GM23338 (cell line): ENCODE results near the gene DOP1B. TPM values are rescaled to one million over a fixed set of nuclear protein-coding genes. Genes with fewer than 3 reads are reported as not detected.

Experiments
- ATAC-seq: fragments of 200-7000 bp; cut with Tn5 transposase; 3 replicates; pipeline ENCODE4 v1.9.1; 2020
- DNase-seq: peaks from one replicate; pipeline ENCODE4 v3.0.0-alpha.2; 2015; ENCODE audit warnings: low spot score
- H2AFZ ChIP-seq: fragments of 200-600 bp; sonication (generic); 2 replicates; pipeline ENCODE4 v1.8.0; 2016; ENCODE audit warnings: antibody characterized with exemption, mild to moderate bottlenecking, moderate library complexity
- H3F3A ChIP-seq: fragments of 200-600 bp; sonication (generic); replicated peaks from 2 replicates; pipeline ENCODE4 v1.8.0; 2017; ENCODE audit warnings: antibody characterized with exemption, mixed run types, low read depth
- H3K27ac ChIP-seq: fragments of 200-600 bp; sonication (generic); 2 replicates; pipeline ENCODE4 v1.6.1; 2016; ENCODE audit warnings: low read depth
- H3K27me3 ChIP-seq: fragments of 200-600 bp; sonication (generic); 2 replicates; pipeline ENCODE4 v1.8.0; 2016; ENCODE audit warnings: mild to moderate bottlenecking, mixed run types, moderate library complexity; ENCODE audit not compliant: insufficient read depth
- H3K36me3 ChIP-seq: fragments of 200-600 bp; sonication (generic); 2 replicates; pipeline ENCODE4 v1.8.0; 2016; ENCODE audit warnings: mild to moderate bottlenecking; ENCODE audit not compliant: insufficient read depth
- H3K4me1 ChIP-seq: fragments of 200-600 bp; sonication (generic); 2 replicates; pipeline ENCODE4 v1.8.0; 2016; ENCODE audit warnings: mild to moderate bottlenecking, moderate library complexity; ENCODE audit not compliant: insufficient read depth
- H3K4me2 ChIP-seq: fragments of 200-600 bp; sonication (generic); 2 replicates; pipeline ENCODE4 v1.7.1; 2017; ENCODE audit warnings: mixed run types
- H3K4me3 ChIP-seq: fragments of 200-600 bp; sonication (generic); 2 replicates; pipeline ENCODE4 v1.6.1; 2016; ENCODE audit warnings: mixed run types
- H3K79me2 ChIP-seq: fragments of 200-600 bp; sonication (generic); replicated peaks from 2 replicates; pipeline ENCODE4 v1.8.0; 2017; ENCODE audit warnings: mild to moderate bottlenecking; ENCODE audit not compliant: insufficient read depth
- H3K9me2 ChIP-seq: fragments of 200-600 bp; sonication (generic); 2 replicates; pipeline ENCODE4 v1.8.0; 2017; ENCODE audit not compliant: insufficient read depth
- H4K20me1 ChIP-seq: fragments of 200-600 bp; sonication (generic); replicated peaks from 2 replicates; pipeline ENCODE4 v1.8.0; 2017; ENCODE audit warnings: mild to moderate bottlenecking; ENCODE audit not compliant: insufficient read depth
- H3K27ac Mint-ChIP-seq: 2 replicates; pipeline ENCODE4 v1.8.0; 2020; ENCODE audit warnings: inconsistent platforms, mild to moderate bottlenecking, moderate library complexity, mixed read lengths
- H3K27me3 Mint-ChIP-seq: 3 replicates; pipeline ENCODE4 v1.8.0; 2022; ENCODE audit warnings: low read depth, mild to moderate bottlenecking, moderate library complexity, mixed read lengths, inconsistent platforms; ENCODE audit not compliant: insufficient read depth, poor library complexity
- H3K36me3 Mint-ChIP-seq: 3 replicates; pipeline ENCODE4 v1.8.0; 2021; ENCODE audit warnings: low read depth, mild to moderate bottlenecking, inconsistent platforms, moderate library complexity, mixed read lengths
- H3K4me1 Mint-ChIP-seq: 3 replicates; pipeline ENCODE4 v1.8.0; 2020; ENCODE audit warnings: mild to moderate bottlenecking, inconsistent platforms, mixed read lengths
- H3K4me3 Mint-ChIP-seq: 3 replicates; pipeline ENCODE4 v1.8.0; 2021; ENCODE audit warnings: moderate library complexity, mild to moderate bottlenecking, inconsistent platforms, mixed read lengths
- H3K9me3 Mint-ChIP-seq: 3 replicates; pipeline ENCODE4 v1.8.0; 2020; ENCODE audit warnings: moderate library complexity, mild to moderate bottlenecking, inconsistent platforms, mixed read lengths
- CREB1 ChIP-seq: fragments of 250-450 bp; sonication (Bioruptor Pico); IDR thresholded peaks from 2 replicates; pipeline ENCODE4 v1.5.0; 2020; ENCODE audit warnings: low read depth, mild to moderate bottlenecking, moderate library complexity
- CTCF ChIP-seq, 2 experiments: fragments of 200-600 bp in 1 of 2; sonication (generic) in 1 of 2; conservative IDR thresholded peaks; 2 replicates each; pipeline versions ENCODE4 v1.5.1 to v1.6.1; 2016 to 2017; ENCODE audit warnings: antibody characterized with exemption in 2 of 2, low read depth in 2 of 2, mild to moderate bottlenecking in 2 of 2, moderate library complexity in 1 of 2
- ETS1 ChIP-seq: IDR thresholded peaks from 2 replicates; pipeline ENCODE4 v1.6.1; 2016; ENCODE audit warnings: antibody characterized with exemption
- EZH2 ChIP-seq: fragments of 200-600 bp; sonication (generic); IDR thresholded peaks from one replicate; pipeline ENCODE4 v1.8.0; 2017; ENCODE audit warnings: antibody characterized with exemption, mild to moderate bottlenecking, low read depth; ENCODE audit not compliant: unreplicated experiment
- EZH2phosphoT487 ChIP-seq: fragments of 200-600 bp; sonication (generic); IDR thresholded peaks from one replicate; pipeline ENCODE4 v1.8.1; 2018; ENCODE audit warnings: antibody characterized with exemption; ENCODE audit not compliant: unreplicated experiment
- JUNB ChIP-seq: IDR thresholded peaks from one replicate; pipeline ENCODE4 v1.6.1; 2016; ENCODE audit warnings: antibody characterized with exemption; ENCODE audit not compliant: unreplicated experiment
- NANOG ChIP-seq: IDR thresholded peaks from 2 replicates; pipeline ENCODE4 v1.6.1; 2016; ENCODE audit warnings: antibody characterized with exemption, borderline replicate concordance
- POLR2AphosphoS5 ChIP-seq: IDR thresholded peaks from 2 replicates; pipeline ENCODE4 v1.6.1; 2016; ENCODE audit warnings: antibody characterized with exemption, low read depth
- STAT1 ChIP-seq: IDR thresholded peaks from one replicate; pipeline ENCODE4 v1.6.1; 2016; ENCODE audit warnings: antibody characterized with exemption; ENCODE audit not compliant: unreplicated experiment
- ZNF331 ChIP-seq: fragments of 250-450 bp; sonication (Bioruptor Pico); IDR thresholded peaks from 2 replicates; pipeline ENCODE4 v1.5.0; 2020; ENCODE audit warnings: low read depth, mild to moderate bottlenecking, moderate library complexity
- polyA plus RNA-seq: library from polyadenylated mRNA; unstranded; fragments of >200 nt; fragmentation: Nextera tagmentation; extraction: Ambion mirVana; gene quantifications from 2 replicates; pipeline ENCODE4 v1.2.1, GENCODE V29; 2016
- total RNA-seq: library from RNA; depleted of rRNA; stranded (reverse); fragments of >200 nt; shearing (Covaris generic); gene quantifications from 2 replicates; pipeline ENCODE4 v1.2.3, GENCODE V29; 2014
- TF ChIP-seq, protein P1 (sequence below): IDR thresholded peaks from one replicate; pipeline ENCODE4 v1.6.1; 2018; ENCODE audit warnings: antibody characterized with exemption; ENCODE audit not compliant: unreplicated experiment
- TF ChIP-seq, protein P2 (sequence below): fragments of 250-450 bp; sonication (Bioruptor Pico); IDR thresholded peaks from 2 replicates; pipeline ENCODE4 v1.5.0; 2020; ENCODE audit warnings: mild to moderate bottlenecking, moderate library complexity

Gene DOP1B
- total and polyA plus RNA-seq, 2 experiments from 2014 or later: 4.9 to 18.0 TPM

- Histone ChIP-seq H3K4me1 (0 out of 2 replicates have a peak, but pooled peaks cover 2% of the 10 kb centered on the region), H2AFZ (no peak overlapping the region), H3K4me3 (no peak overlapping the region), H3K79me2 (no peaks in the 10 kb centered on the region), H3K36me3 (no peaks in the 10 kb centered on the region), H3F3A (no peaks in the 10 kb centered on the region), H3K9me2 (no peaks in the 10 kb centered on the region), H3K4me2 (no peak overlapping the region), H4K20me1 (no peaks in the 10 kb centered on the region), H3K27me3 (no peaks in the 10 kb centered on the region), H3K27ac (no peak overlapping the region)
- Mint-ChIP-seq H3K36me3 (no peaks in the 10 kb centered on the region), H3K27me3 (no peaks in the 10 kb centered on the region), H3K27ac (no peak overlapping the region), H3K4me3 (no peak overlapping the region), H3K4me1 (peaks cover 10% of the 10 kb centered on the region; the same call in 2 of the 3 replicates), H3K9me3 (no peaks in the 10 kb centered on the region)
- DNase-seq (no peak), ATAC-seq (no peak)
- TF ChIP-seq EZH2 (no peak), STAT1 (no peak), EZH2phosphoT487 (no peak), CTCF (conservative IDR thresholded peaks at IDR 0.05; ENCODE audit: low read depth in 2 of 2) (no peak), CREB1 (CRISPR knock-in tag) (no peak), ZNF331 (no peak), NANOG (no peak), POLR2AphosphoS5 (no peak), JUNB (no peak), ETS1 (no peak)
- TF ChIP-seq, protein P1, sequence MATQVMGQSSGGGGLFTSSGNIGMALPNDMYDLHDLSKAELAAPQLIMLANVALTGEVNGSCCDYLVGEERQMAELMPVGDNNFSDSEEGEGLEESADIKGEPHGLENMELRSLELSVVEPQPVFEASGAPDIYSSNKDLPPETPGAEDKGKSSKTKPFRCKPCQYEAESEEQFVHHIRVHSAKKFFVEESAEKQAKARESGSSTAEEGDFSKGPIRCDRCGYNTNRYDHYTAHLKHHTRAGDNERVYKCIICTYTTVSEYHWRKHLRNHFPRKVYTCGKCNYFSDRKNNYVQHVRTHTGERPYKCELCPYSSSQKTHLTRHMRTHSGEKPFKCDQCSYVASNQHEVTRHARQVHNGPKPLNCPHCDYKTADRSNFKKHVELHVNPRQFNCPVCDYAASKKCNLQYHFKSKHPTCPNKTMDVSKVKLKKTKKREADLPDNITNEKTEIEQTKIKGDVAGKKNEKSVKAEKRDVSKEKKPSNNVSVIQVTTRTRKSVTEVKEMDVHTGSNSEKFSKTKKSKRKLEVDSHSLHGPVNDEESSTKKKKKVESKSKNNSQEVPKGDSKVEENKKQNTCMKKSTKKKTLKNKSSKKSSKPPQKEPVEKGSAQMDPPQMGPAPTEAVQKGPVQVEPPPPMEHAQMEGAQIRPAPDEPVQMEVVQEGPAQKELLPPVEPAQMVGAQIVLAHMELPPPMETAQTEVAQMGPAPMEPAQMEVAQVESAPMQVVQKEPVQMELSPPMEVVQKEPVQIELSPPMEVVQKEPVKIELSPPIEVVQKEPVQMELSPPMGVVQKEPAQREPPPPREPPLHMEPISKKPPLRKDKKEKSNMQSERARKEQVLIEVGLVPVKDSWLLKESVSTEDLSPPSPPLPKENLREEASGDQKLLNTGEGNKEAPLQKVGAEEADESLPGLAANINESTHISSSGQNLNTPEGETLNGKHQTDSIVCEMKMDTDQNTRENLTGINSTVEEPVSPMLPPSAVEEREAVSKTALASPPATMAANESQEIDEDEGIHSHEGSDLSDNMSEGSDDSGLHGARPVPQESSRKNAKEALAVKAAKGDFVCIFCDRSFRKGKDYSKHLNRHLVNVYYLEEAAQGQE: no peak
- TF ChIP-seq, protein P2, sequence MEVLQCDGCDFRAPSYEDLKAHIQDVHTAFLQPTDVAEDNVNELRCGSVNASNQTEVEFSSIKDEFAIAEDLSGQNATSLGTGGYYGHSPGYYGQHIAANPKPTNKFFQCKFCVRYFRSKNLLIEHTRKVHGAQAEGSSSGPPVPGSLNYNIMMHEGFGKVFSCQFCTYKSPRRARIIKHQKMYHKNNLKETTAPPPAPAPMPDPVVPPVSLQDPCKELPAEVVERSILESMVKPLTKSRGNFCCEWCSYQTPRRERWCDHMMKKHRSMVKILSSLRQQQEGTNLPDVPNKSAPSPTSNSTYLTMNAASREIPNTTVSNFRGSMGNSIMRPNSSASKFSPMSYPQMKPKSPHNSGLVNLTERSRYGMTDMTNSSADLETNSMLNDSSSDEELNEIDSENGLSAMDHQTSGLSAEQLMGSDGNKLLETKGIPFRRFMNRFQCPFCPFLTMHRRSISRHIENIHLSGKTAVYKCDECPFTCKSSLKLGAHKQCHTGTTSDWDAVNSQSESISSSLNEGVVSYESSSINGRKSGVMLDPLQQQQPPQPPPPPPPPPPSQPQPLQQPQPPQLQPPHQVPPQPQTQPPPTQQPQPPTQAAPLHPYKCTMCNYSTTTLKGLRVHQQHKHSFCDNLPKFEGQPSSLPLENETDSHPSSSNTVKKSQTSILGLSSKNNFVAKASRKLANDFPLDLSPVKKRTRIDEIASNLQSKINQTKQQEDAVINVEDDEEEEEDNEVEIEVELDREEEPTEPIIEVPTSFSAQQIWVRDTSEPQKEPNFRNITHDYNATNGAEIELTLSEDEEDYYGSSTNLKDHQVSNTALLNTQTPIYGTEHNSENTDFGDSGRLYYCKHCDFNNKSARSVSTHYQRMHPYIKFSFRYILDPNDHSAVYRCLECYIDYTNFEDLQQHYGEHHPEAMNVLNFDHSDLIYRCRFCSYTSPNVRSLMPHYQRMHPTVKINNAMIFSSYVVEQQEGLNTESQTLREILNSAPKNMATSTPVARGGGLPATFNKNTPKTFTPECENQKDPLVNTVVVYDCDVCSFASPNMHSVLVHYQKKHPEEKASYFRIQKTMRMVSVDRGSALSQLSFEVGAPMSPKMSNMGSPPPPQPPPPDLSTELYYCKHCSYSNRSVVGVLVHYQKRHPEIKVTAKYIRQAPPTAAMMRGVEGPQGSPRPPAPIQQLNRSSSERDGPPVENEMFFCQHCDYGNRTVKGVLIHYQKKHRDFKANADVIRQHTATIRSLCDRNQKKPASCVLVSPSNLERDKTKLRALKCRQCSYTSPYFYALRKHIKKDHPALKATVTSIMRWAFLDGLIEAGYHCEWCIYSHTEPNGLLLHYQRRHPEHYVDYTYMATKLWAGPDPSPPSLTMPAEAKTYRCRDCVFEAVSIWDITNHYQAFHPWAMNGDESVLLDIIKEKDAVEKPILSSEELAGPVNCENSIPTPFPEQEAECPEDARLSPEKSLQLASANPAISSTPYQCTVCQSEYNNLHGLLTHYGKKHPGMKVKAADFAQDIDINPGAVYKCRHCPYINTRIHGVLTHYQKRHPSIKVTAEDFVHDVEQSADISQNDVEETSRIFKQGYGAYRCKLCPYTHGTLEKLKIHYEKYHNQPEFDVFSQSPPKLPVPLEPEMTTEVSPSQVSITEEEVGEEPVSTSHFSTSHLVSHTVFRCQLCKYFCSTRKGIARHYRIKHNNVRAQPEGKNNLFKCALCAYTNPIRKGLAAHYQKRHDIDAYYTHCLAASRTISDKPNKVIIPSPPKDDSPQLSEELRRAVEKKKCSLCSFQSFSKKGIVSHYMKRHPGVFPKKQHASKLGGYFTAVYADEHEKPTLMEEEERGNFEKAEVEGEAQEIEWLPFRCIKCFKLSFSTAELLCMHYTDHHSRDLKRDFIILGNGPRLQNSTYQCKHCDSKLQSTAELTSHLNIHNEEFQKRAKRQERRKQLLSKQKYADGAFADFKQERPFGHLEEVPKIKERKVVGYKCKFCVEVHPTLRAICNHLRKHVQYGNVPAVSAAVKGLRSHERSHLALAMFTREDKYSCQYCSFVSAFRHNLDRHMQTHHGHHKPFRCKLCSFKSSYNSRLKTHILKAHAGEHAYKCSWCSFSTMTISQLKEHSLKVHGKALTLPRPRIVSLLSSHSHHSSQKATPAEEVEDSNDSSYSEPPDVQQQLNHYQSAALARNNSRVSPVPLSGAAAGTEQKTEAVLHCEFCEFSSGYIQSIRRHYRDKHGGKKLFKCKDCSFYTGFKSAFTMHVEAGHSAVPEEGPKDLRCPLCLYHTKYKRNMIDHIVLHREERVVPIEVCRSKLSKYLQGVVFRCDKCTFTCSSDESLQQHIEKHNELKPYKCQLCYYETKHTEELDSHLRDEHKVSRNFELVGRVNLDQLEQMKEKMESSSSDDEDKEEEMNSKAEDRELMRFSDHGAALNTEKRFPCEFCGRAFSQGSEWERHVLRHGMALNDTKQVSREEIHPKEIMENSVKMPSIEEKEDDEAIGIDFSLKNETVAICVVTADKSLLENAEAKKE (CRISPR knock-in tag): no peak
Observed at GRCh38 chr21:36145259-36145658, 11.4 kb upstream of the DOP1B start.
